ENCODE measurements around the gene RFC2.

RFC2 gene

DNA sequence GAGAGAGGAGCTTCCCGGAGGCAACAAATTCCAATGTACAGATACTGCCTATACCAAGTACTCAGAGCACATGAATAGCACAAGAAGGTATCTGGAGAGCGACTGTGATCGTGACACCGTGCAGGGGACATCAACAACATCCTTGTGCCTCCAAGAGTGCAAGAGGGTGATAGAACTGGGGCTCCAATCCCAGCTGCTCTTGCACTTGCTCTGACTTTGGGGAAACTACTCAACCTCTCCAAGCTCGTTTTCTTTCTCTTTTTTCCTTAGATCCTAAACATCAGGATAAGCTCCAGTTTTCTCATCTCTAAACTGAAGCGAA, 12.1 kb downstream of the RFC2 start:
- no peaks in the 10 kb centered on the region for H3K27me3 ChIP-seq (ENCODE audit: control insufficient read depth, low read length)
- no peak for TF ChIP-seq EZH2phosphoT487 (IDR thresholded peaks at IDR 0.05; ENCODE audit: borderline replicate concordance, low read length)
- TF ChIP-seq, protein P1, sequence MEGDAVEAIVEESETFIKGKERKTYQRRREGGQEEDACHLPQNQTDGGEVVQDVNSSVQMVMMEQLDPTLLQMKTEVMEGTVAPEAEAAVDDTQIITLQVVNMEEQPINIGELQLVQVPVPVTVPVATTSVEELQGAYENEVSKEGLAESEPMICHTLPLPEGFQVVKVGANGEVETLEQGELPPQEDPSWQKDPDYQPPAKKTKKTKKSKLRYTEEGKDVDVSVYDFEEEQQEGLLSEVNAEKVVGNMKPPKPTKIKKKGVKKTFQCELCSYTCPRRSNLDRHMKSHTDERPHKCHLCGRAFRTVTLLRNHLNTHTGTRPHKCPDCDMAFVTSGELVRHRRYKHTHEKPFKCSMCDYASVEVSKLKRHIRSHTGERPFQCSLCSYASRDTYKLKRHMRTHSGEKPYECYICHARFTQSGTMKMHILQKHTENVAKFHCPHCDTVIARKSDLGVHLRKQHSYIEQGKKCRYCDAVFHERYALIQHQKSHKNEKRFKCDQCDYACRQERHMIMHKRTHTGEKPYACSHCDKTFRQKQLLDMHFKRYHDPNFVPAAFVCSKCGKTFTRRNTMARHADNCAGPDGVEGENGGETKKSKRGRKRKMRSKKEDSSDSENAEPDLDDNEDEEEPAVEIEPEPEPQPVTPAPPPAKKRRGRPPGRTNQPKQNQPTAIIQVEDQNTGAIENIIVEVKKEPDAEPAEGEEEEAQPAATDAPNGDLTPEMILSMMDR (IDR thresholded peaks at IDR 0.05; ENCODE audit: low read depth, low read length, poor library complexity, severe bottlenecking): no peak
- H3K4me1 ChIP-seq (ENCODE audit: control insufficient read depth, low read length): peaks cover 62% of the 10 kb centered on the region
- peak overlapping the region; percentile 78 for H3K27ac ChIP-seq (ENCODE audit: low read depth, low read length)
- H3K4me2 ChIP-seq (ENCODE audit: low read length): peak overlapping the region; percentile 86
- no peaks in the 10 kb centered on the region for H3K9me3 ChIP-seq (ENCODE audit: control insufficient read depth, insufficient read depth, low read length)
- peaks cover 35% of the 10 kb centered on the region for H3F3A ChIP-seq (ENCODE audit: control insufficient read depth, insufficient read depth)
- peaks cover 14% of the 10 kb centered on the region; the same call in 1 of the 2 replicates for H4K20me1 ChIP-seq (ENCODE audit: control insufficient read depth, insufficient read depth, low read depth, low read length)
- no peaks in the 10 kb centered on the region for H3K9me2 ChIP-seq (replicated peaks; ENCODE audit: control insufficient read depth, low read length)
- H3K4me3 ChIP-seq (ENCODE audit: low read length): peak overlapping the region; percentile 64
- H3K36me3 ChIP-seq (ENCODE audit: control insufficient read depth, low read length): peaks cover 91% of the 10 kb centered on the region
- H3K79me2 ChIP-seq (ENCODE audit: control insufficient read depth, low read length): peaks cover 62% of the 10 kb centered on the region

GRCh38 chr7:74240482-74240881, 13.7 kb downstream of the RFC2 start:
- Histone ChIP-seq H3K27me3 (ENCODE audit: control insufficient read depth, low read length) (no peaks in the 10 kb centered on the region), H3K36me3 (ENCODE audit: control insufficient read depth, low read length) (peaks cover 97% of the 10 kb centered on the region), H3K4me1 (ENCODE audit: control insufficient read depth, low read length) (peaks cover 73% of the 10 kb centered on the region), H3K9me3 (ENCODE audit: control insufficient read depth, insufficient read depth, low read length) (no peaks in the 10 kb centered on the region), H3K4me3 (ENCODE audit: low read length) (no peak overlapping the region), H3F3A (ENCODE audit: control insufficient read depth, insufficient read depth) (peaks cover 33% of the 10 kb centered on the region), H3K27ac (ENCODE audit: low read depth, low read length) (peak overlapping the region; percentile 78; the same call in 1 of the 2 replicates), H4K20me1 (ENCODE audit: control insufficient read depth, insufficient read depth, low read depth, low read length) (peaks cover 14% of the 10 kb centered on the region; the same call in 1 of the 2 replicates), H3K9me2 (replicated peaks; ENCODE audit: control insufficient read depth, low read length) (no peaks in the 10 kb centered on the region), H3K79me2 (ENCODE audit: control insufficient read depth, low read length) (peaks cover 58% of the 10 kb centered on the region), H3K4me2 (ENCODE audit: low read length) (no peak overlapping the region)
- TF ChIP-seq EZH2phosphoT487 (IDR thresholded peaks at IDR 0.05; ENCODE audit: borderline replicate concordance, low read length): no peak
- TF ChIP-seq, protein P1 (IDR thresholded peaks at IDR 0.05; ENCODE audit: low read depth, low read length, poor library complexity, severe bottlenecking): no peak

DNA sequence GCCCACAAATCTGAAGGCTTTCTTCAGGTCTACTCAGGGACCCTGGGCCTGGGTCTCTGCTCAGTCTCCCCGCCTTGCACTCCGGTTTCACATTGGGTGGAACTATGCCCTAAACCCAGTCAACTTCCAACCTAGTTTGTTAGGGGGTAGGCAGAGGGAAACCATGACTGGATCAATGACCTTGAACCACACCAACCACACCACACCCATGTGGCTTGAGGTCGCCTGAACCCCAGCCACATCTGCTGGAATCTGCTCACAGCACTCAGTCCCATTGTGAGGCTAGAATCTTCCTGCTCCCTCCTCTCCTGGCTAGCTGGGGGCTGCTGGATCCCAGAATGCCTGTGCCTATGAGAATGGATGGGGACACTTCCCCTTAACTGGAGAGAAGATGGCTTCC, 17.9 kb downstream of the RFC2 start:
- Histone ChIP-seq H3K27ac (ENCODE audit: low read depth, low read length) (no peak overlapping the region; the same call in 1 of the 2 replicates), H3K36me3 (ENCODE audit: control insufficient read depth, low read length) (peaks cover 99% of the 10 kb centered on the region)

More for the DNA sequence above, 17.9 kb downstream of the RFC2 start:
- Histone ChIP-seq H3K9me2 (replicated peaks; ENCODE audit: control insufficient read depth, low read length) (no peaks in the 10 kb centered on the region), H3F3A (ENCODE audit: control insufficient read depth, insufficient read depth) (peaks cover 38% of the 10 kb centered on the region), H3K4me2 (ENCODE audit: low read length) (no peak overlapping the region), H4K20me1 (ENCODE audit: control insufficient read depth, insufficient read depth, low read depth, low read length) (peaks cover 18% of the 10 kb centered on the region; the same call in 1 of the 2 replicates), H3K27me3 (ENCODE audit: control insufficient read depth, low read length) (no peaks in the 10 kb centered on the region), H3K4me1 (ENCODE audit: control insufficient read depth, low read length) (peaks cover 71% of the 10 kb centered on the region), H3K4me3 (ENCODE audit: low read length) (no peak overlapping the region), H3K9me3 (ENCODE audit: control insufficient read depth, insufficient read depth, low read length) (no peaks in the 10 kb centered on the region), H3K79me2 (ENCODE audit: control insufficient read depth, low read length) (peaks cover 43% of the 10 kb centered on the region)
- no peak for TF ChIP-seq EZH2phosphoT487 (IDR thresholded peaks at IDR 0.05; ENCODE audit: borderline replicate concordance, low read length)
- TF ChIP-seq, protein P1 (IDR thresholded peaks at IDR 0.05; ENCODE audit: low read depth, low read length, poor library complexity, severe bottlenecking): no peak
